Stimulated activated CD8-positive, alpha-beta memory T cell treated with anti-CD3 and anti-CD28 coated beads, Interleukin-4, amount 100 ng/mL, for 24 hours (primary cell): Measurements from ENCODE around the gene AGFG2.
"Not testable (repeated sequence)": the region's sequence is repeated elsewhere in the genome, so short reads cannot be mapped to it uniquely, and the experiment has no call there.

Experiments used
- DNase-seq: peaks from one replicate; pipeline ENCODE4 v3.0.0-alpha.2; 2020; ENCODE audit warnings: low read depth

The AGFG2 gene

GRCh38 chr7:100520138-100520537 lies 18.9 kb upstream of the AGFG2 start:
- DNase-seq: no peak

- DNase-seq: no peak
These were observed 17.9 kb upstream of the AGFG2 start for GRCh38 chr7:100521076-100521475.

- not testable (repeated sequence) for DNase-seq
These were observed 17.0 kb upstream of the AGFG2 start for GRCh38 chr7:100521909-100522593.

GRCh38 chr7:100523192-100523591 lies 15.8 kb upstream of the AGFG2 start:
- not testable (repeated sequence) for DNase-seq

- DNase-seq: not testable (repeated sequence)
These were observed 10.7 kb upstream of the AGFG2 start for GRCh38 chr7:100528108-100528866.

GRCh38 chr7:100532165-100533022 lies 6.6 kb upstream of the AGFG2 start:
- no peak for DNase-seq

GRCh38 chr7:100535982-100536381 lies 3.0 kb upstream of the AGFG2 start:
- DNase-seq: not testable (repeated sequence)

- not testable (repeated sequence) for DNase-seq
These were observed 2.3 kb upstream of the AGFG2 start for GRCh38 chr7:100536695-100537094.

- DNase-seq: no peak
These were observed 702 bp upstream of the AGFG2 start for GRCh38 chr7:100538348-100538653.

GRCh38 chr7:100539436-100540006 lies 518 bp downstream of the AGFG2 start:
- no peak for DNase-seq

GRCh38 chr7:100540073-100540723 lies 1.2 kb downstream of the AGFG2 start:
- DNase-seq: no peak

GRCh38 chr7:100541309-100541708 lies 2.3 kb downstream of the AGFG2 start:
- DNase-seq: not testable (repeated sequence)

GRCh38 chr7:100543586-100543985 lies 4.6 kb downstream of the AGFG2 start:
- DNase-seq: no peak

- DNase-seq: no peak
These were observed 5.4 kb downstream of the AGFG2 start for GRCh38 chr7:100544386-100544785.

GRCh38 chr7:100544967-100545359 lies 6.0 kb downstream of the AGFG2 start:
- no peak for DNase-seq

GRCh38 chr7:100545360-100546128 lies 6.5 kb downstream of the AGFG2 start:
- DNase-seq: no peak

GRCh38 chr7:100546129-100546925 lies 7.3 kb downstream of the AGFG2 start:
- DNase-seq: no peak

- no peak for DNase-seq
These were observed 8.2 kb downstream of the AGFG2 start for GRCh38 chr7:100546926-100547800.

GRCh38 chr7:100547872-100548271 lies 8.9 kb downstream of the AGFG2 start:
- DNase-seq: no peak
